ENCODE measurements around the gene POLE2.
"Not testable (repeated sequence)": the region's sequence is repeated elsewhere in the genome, so short reads cannot be mapped to it uniquely, and the experiment has no call there.

POLE2 gene

GRCh38 chr14:49619273-49619672 is 68.7 kb downstream of the POLE2 start:
- DNase-seq (ENCODE audit: low spot score), result not testable (repeated sequence)

GRCh38 chr14:49617852-49618519 is 70.0 kb downstream of the POLE2 start:
- DNase-seq (ENCODE audit: low spot score), result no peak

GRCh38 chr14:49615776-49616175 is 72.2 kb downstream of the POLE2 start:
- DNase-seq (ENCODE audit: low spot score), result no peak

- no peak for DNase-seq (ENCODE audit: low spot score)
These were observed 73.8 kb downstream of the POLE2 start for GRCh38 chr14:49614196-49614595.

GRCh38 chr14:49612671-49613070 is 75.3 kb downstream of the POLE2 start:
- no peak for DNase-seq (ENCODE audit: low spot score)

- no peak for DNase-seq (ENCODE audit: low spot score)
These were observed 75.8 kb downstream of the POLE2 start for GRCh38 chr14:49612251-49612650.

- no peak for DNase-seq (ENCODE audit: low spot score)
These were observed 80.4 kb downstream of the POLE2 start for GRCh38 chr14:49607583-49607982.

GRCh38 chr14:49598485-49599300 is 89.3 kb downstream of the POLE2 start, which contains the start of gene LRR1:
Gene LRR1 (plus strand): TSS chr14:49598940. CDS start chr14:49599021, 81 bp downstream.
- peak; percentile 87 for DNase-seq (ENCODE audit: low spot score)

GRCh38 chr14:49598189-49598484 is 89.9 kb downstream of the POLE2 start:
- DNase-seq (ENCODE audit: low spot score), result peak; percentile 12

- peak; percentile 16 for DNase-seq (ENCODE audit: low spot score)
These were observed 93.5 kb downstream of the POLE2 start for GRCh38 chr14:49594347-49595091.

Measured in GM03348 (cell line).